Cerebellar cortex (tissue), 1 donor: ENCODE data around the gene KIF16B.

Experiments
- DNase-seq: peaks from one replicate; pipeline ENCODE4 v3.0.0-alpha.2; 2015; ENCODE audit warnings: low spot score

KIF16B gene

GRCh38 chr20:16432466-16433292 is 140.6 kb downstream of the KIF16B start:
- DNase-seq: no peak

DNA sequence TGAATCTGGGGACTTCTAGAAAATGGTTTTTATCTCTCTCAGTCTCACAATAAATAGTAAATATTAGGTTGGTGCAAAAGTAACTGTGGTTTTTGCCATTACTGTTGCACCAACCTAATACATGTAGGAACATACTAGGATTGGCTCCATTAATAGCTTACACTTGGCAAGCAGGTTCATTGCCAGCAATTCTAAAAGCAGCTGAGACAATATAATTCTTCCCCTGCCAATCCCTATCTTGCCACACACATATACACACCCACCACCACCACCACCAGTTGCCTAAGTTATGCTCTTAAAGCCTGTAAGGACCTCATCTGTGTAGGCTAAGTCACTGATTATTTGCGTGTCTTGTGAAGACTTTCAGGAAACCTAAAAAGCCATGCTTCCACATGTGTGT is 145.1 kb downstream of the KIF16B start:
- DNase-seq: no peak

DNA sequence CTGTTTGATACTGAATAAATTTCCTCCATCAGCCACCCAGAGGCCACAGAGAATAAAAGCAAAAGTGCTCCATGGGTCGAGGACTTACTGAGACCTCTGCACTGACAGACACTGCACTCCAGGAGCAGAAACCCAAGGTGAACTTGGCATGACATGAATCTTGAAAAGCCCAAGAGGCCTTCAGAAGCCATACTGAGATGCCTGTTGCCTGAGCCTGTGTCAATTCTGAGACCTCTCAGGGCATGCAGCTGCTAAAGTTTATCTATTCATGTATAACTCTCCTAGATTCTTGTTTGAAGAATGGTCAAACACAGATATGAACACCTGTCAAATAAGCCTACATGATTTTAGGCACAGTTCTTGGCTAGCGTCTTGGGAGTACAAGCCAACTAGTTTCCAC is 145.7 kb downstream of the KIF16B start:
- no peak for DNase-seq

- DNase-seq: no peak
Measured at GRCh38 chr20:16424780-16425179, 148.5 kb downstream of the KIF16B start.

GRCh38 chr20:16423311-16424212 is 149.7 kb downstream of the KIF16B start:
- DNase-seq: no peak

DNA sequence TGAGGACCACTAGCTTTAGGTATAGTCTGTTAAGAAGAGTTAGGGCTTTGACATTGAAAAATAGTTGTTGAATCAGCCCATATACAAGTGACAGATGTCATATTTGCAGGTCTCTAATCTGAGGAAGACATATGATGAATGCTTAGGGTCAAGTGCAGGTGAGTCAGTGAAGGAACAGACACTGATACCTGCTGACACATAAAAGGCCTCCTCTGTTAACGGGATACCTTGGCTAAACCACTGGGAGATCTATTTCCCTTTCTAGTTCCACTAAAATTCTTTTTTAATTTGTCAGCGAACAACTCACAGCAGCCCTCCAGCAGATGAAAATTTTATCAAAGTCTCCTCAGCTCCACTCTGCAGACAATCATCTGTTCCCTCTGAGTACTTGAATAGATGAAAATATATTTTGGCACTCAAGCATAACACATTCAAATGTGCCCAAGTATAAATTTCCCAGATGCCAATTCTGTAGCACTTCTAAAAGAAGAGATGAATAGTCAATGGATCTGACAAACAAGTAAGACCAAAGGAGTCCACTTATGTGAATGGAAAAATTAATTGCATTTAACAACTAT is 154.0 kb downstream of the KIF16B start:
- DNase-seq: no peak

GRCh38 chr20:16418616-16419015 is 154.6 kb downstream of the KIF16B start:
- no peak for DNase-seq

- DNase-seq: no peak
Measured at GRCh38 chr20:16417001-16417400, 156.2 kb downstream of the KIF16B start.

GRCh38 chr20:16415071-16416053 is 157.9 kb downstream of the KIF16B start:
- no peak for DNase-seq

DNA sequence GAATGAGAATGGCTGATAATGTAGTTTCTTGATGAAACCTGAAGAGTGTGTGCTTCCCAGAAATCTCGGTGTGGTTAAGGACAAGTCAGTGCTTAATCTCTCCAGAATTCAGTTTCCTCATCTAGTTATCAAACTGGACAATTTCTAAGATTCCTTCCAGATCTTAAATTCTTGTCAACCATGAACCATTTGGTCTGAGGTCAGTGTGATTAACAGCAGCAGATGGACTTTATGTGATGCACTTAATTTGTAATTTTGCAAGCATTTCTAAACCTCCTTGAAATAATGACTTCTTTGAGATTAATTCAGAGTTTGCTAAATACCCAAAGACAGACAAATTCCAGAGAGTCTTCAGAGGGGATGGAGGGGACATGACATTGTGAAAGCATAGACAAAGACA is 160.3 kb downstream of the KIF16B start:
- DNase-seq: no peak

GRCh38 chr20:16411361-16411760 is 161.9 kb downstream of the KIF16B start:
- DNase-seq: no peak

- DNase-seq: no peak
Measured at GRCh38 chr20:16410626-16411025, 162.6 kb downstream of the KIF16B start.

DNA sequence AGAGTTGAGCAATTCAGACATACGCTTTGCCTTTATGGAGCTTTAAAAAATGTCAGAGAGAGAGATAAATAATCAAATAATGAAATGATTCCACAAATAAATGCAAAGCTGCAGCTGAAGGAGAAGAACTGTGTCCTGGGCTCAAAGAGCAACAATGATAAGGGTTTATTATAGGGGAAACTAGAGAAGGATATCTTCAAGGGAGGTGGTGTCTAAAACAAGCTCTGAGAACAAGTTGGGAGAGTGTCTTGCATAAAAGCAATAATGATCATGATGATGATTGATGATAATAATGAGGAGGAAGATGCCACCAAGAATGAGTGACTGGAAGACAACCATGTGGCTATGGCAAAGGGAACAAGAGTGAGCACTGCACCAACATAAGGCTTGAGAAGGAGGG is 164.3 kb downstream of the KIF16B start:
- no peak for DNase-seq

DNA sequence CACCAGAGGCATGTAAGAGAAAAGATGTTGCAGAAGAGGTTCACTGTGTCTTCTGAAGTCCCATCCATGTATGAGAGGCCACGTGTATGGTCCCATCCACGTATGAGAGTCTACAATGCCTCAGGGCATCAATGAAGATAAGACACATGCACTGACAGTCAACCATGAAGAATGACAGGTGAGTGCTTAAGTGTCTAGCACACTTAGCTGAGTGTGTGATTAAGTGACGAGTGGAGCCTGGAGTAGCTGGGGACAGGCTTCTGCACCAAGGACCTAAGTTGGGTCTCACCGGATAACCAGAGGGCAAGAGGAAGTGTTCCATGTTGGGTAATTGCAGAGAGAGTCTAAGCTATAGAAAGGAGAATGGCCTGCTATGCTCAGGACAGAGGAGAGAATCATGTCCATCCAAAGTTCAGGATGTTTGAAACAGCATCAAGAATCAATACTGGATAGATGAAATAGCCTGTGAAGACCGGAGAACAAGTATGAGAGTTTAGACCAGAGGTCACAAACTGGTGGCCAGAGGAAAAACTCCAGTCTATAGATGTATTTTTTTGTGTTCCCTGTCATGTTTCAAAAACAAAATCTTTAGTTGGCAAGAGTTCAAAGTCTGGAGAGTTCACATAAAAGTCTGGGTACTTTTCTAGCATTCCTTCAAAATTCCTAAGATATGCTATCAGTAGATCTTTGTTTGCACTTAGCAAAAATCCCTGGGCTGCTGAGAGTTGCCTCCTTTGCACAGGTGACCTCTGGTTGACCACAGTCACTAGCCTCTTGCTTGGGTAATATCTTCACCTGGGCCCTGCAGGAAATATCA is 165.8 kb downstream of the KIF16B start:
- DNase-seq: no peak

DNA sequence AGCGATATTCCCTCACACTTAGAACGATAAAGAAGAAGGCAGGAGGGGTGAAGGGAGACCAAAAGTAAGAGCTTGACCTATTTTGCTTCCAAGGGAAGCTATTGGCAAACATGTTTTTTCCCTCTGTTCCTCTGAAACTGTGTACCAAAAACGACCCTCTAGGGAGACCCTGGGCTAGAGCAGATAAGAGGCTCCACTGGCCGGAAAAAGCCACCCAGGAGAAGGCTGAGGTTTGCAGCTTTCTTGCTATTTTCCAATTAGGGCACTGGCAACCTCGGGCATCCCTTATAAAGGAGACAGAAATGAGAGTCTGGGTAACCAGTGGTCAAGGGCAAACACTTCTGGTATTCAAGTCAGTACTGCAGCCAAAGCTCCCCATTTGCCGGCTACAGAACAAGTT is 168.0 kb downstream of the KIF16B start:
- DNase-seq: no peak

- no peak for DNase-seq
Measured at GRCh38 chr20:16404640-16405039, 168.6 kb downstream of the KIF16B start.

- no peak for DNase-seq
Measured at GRCh38 chr20:16404171-16404570, 169.1 kb downstream of the KIF16B start.

- DNase-seq: no peak
Measured at GRCh38 chr20:16400234-16400633, 173.0 kb downstream of the KIF16B start.

DNA sequence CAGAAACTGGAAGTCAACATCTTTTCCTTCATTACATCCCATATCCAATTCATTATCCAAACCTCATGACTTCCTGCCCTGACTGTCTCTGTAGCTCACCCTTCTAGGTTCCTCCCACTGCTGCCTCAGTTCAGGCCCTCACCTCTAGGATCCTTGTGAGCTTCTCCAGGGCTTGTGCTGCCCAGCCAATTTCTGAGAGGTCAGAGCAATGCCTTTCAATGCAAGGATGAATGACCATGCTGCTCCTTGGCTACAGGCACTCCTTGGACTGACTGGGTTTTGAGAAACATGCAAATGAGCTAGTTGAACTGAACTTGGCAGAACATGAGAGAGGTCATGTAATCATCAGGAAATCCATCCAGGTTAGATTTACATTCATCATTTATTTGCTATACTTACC is 173.4 kb downstream of the KIF16B start:
- no peak for DNase-seq

DNA sequence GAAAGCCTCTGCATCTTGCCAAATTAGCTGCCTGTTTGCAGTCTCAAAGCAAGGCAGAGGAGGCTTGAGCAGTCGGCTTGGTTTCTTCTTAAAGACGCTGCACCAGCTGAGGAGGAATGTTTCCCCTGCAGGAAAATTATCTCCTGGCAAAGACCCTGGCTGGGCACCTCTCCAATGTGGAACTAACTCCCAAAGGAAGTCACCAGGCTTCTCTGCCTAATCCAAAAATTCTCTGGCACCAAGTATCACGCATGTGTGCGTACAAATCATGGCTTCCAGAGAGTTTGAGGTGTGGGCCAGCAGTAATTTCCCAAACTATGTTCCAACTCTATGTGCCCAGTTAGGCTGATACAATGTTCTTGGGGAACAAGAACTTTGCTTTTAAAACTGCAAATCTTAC is 176.2 kb downstream of the KIF16B start:
- DNase-seq: peak; percentile 50

- no peak for DNase-seq
Measured at GRCh38 chr20:16395366-16395765, 177.9 kb downstream of the KIF16B start.
